WERI-Rb-1 (cell line): Measurements from ENCODE around the gene MRPL55.
A peak's percentile ranks its signal among the peaks of the same experiment; 100 is the strongest.

ENCODE experiments used
- DNase-seq: peaks from one replicate; pipeline ENCODE4 v3.0.0-alpha.2; 2020
- H3K27ac ChIP-seq: fragments of 250-450 bp; sonication (Bioruptor Pico); 2 replicates; pipeline ENCODE4 v1.5.1; 2020; ENCODE audit warnings: mild to moderate bottlenecking, moderate library complexity
- H3K27me3 ChIP-seq: fragments of 250-450 bp; sonication (Bioruptor Pico); 2 replicates; pipeline ENCODE4 v1.5.1; 2021; ENCODE audit warnings: mild to moderate bottlenecking, low read depth, moderate library complexity; ENCODE audit not compliant: insufficient read depth, severe bottlenecking
- H3K36me3 ChIP-seq: fragments of 250-450 bp; sonication (Bioruptor Pico); 2 replicates; pipeline ENCODE4 v1.5.1; 2020; ENCODE audit warnings: mild to moderate bottlenecking, moderate library complexity
- H3K4me3 ChIP-seq: 2 replicates; pipeline ENCODE4 v1.5.1; 2011; ENCODE audit warnings: low read depth, mild to moderate bottlenecking, control low read depth, low read length
- H3K9me3 ChIP-seq: fragments of 250-450 bp; sonication (Bioruptor Pico); 2 replicates; pipeline ENCODE4 v1.5.1; 2021; ENCODE audit warnings: mild to moderate bottlenecking, moderate library complexity; ENCODE audit not compliant: severe bottlenecking
- TF ChIP-seq, protein P1 (sequence below): IDR thresholded peaks from 2 replicates; pipeline ENCODE4 v1.5.1; 2011; ENCODE audit warnings: low read depth, mild to moderate bottlenecking, control low read depth, inconsistent platforms, low read length

Gene MRPL55

DNA sequence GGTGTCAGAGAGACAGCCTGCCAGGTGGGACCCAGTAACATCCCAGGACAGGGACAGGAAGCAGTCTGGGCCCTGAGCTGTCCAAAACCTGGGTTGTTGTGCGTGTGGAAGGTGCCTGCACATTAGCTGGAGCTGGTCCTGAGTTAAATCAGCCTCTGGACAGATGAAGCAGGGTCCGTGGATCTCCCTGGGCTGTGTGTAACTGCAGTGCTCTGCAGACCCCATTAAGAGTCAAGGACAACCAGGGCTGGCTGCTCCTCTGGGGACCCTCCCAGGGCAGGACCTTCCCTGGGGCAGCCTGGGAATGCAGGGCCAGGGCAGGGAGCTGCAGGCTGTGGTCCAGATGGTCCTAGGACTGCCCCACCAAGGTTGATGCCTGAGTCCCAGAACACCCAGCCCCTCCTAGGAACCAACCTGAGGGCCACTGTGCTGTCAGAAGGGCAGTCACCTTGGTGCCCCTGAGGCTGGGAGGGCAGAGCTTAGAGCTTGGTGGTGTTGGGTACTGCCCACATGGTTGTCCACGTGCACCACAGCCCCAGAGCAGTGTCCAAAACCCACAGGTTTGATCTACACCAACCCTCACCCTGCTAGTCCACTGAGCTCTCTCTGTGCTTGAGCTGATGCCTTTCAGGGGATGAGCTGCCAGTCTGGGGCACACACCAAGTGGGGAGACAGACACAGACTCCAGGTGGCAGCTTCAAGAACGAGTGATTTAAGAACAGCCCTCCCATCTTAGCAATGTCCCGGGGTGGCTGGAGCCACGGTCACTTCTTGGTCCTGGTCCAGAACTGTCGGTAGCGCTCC is 2.9 kb downstream of the MRPL55 start:
- H3K9me3 ChIP-seq: no peaks in the 10 kb centered on the region
- no peak for DNase-seq
- no peaks in the 10 kb centered on the region for H3K36me3 ChIP-seq
- no peak overlapping the region for H3K4me3 ChIP-seq
- H3K27ac ChIP-seq: no peak overlapping the region
- TF ChIP-seq, protein P1, sequence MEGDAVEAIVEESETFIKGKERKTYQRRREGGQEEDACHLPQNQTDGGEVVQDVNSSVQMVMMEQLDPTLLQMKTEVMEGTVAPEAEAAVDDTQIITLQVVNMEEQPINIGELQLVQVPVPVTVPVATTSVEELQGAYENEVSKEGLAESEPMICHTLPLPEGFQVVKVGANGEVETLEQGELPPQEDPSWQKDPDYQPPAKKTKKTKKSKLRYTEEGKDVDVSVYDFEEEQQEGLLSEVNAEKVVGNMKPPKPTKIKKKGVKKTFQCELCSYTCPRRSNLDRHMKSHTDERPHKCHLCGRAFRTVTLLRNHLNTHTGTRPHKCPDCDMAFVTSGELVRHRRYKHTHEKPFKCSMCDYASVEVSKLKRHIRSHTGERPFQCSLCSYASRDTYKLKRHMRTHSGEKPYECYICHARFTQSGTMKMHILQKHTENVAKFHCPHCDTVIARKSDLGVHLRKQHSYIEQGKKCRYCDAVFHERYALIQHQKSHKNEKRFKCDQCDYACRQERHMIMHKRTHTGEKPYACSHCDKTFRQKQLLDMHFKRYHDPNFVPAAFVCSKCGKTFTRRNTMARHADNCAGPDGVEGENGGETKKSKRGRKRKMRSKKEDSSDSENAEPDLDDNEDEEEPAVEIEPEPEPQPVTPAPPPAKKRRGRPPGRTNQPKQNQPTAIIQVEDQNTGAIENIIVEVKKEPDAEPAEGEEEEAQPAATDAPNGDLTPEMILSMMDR: no peak
- no peaks in the 10 kb centered on the region for H3K27me3 ChIP-seq

DNA sequence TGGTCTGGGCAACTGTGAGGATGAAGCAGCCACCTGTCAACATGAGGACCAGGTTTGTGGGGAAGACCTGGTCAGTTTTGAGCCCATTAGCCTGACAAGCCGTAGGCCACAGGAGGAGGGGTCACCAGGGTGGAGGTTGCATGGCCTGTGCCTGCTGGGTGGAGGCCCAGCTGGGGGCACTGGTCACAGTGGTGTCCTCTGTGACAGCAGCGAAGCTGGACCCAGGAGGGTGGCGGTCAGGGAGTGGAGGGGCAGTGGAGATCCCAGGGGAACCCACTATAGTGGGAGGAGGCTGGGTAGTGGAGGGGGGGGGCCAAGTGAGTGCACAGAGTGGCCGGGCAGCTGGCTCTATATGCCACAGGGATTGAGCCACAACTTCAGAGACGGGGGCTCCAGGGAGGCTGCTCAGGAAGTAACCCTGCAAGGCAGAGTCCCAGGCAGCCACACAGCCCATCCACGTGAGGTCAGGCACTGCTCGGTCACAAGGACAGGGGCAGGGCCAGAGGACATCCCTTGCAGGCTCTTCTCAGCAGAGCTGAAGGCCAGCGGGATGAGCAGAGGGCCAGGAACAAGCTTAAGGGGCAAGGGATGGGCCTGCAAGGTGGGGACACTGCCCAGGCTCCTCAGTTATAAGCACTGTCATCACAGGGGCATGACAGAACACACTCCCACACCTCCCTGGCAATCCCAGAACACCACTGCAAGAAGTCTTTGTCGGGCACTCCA is 3.7 kb downstream of the MRPL55 start:
- Histone ChIP-seq H3K9me3 (no peaks in the 10 kb centered on the region), H3K4me3 (no peak overlapping the region), H3K36me3 (no peaks in the 10 kb centered on the region; the same call in 1 of the 2 replicates), H3K27ac (no peak overlapping the region), H3K27me3 (no peaks in the 10 kb centered on the region)
- TF ChIP-seq, protein P1: no peak
- DNase-seq: no peak

DNA sequence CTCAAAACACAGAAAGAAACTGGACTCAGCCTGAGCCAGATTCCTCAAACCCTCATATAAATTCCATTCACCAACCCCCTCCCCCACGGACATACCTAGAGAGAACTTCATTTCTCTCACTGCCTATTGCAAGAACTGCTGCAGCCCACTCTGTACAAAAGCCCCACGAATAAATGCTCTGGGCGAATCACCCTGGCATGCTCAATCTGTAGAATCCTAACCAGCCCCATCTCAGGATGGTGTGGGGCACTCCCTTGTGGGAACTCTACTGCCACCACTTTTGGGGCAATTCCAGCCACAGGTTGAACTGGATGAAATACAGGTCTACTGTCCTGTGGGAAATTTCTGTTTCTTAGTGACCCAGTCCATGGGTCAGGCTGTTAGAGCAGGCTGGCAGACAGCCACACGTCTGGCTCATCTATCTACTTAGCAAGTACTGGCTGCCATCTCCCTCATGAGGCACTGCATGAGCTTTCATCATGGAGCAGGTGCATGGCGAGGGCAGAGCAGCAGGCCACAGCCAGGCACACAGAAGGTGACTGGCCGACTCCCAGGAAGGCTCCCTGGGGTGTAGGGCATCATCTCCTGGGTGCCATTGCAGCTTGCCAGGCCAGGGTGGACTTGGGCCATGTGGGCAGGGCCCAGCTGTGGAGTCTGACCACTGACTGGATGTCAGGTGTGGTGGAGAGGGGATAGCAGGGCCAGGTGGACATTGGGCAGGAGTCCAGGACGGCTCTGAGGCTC is 4.4 kb downstream of the MRPL55 start:
- TF ChIP-seq, protein P1: no peak
- DNase-seq: no peak
- Histone ChIP-seq H3K27ac (no peak overlapping the region), H3K27me3 (no peaks in the 10 kb centered on the region), H3K9me3 (no peaks in the 10 kb centered on the region), H3K36me3 (peaks cover 2% of the 10 kb centered on the region), H3K4me3 (no peak overlapping the region)

DNA sequence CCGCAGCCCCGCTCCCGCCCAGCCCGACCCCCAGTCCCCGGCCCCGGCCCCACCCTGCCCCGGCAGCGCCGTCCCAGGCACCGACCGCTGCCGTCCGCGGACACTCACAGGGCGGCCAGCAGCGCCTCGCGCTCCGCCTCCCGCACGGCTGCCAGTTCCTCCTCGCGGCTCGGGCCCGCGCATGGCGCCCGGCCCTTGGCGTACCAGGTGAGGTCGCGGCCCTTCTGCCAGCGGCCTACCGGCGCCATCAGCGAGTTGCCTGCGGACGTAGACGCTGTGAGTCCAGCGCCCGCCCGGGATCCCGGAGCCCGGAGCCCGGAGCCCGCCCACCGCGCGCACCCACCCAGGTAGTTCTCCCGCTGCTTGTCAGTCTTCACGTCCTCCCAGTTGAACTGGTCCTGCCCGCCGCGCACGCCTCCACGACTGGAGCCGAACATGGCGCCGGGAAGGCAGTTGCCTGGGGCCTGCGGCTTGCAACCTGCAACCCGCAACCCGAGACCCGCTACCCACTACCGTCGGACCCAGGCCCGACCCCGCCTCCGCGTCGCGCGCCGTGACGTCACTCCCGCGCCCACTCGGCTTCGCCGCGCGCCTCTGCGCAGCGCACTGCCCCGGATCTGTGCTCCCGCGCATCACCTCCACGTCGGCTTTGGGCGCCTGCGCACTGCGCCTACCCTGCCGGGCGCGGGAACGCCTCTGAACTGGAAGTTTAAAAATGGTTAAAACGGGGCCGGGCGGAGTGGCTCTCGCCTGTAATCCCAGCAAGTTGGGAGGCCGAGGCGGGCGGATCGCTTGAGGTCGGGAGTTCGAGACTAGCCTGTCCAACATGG is 6.1 kb downstream of the MRPL55 start, which contains the start of gene C1orf35:
Gene C1orf35 (minus strand): TSS at position 535 of the 830 bp plus-strand sequence. CDS start 98 bp downstream, at position 437.
- Histone ChIP-seq H3K36me3 (peaks cover 9% of the 10 kb centered on the region), H3K27ac (peak within 1 kb of the TSS; percentile 86), H3K9me3 (no peaks in the 10 kb centered on the region), H3K27me3 (no peaks in the 10 kb centered on the region), H3K4me3 (peak within 1 kb of the TSS; percentile 65)
- DNase-seq: peak; percentile 87
- TF ChIP-seq, protein P1: no peak
